Measurements from ENCODE around the gene CDK13. TPM values are rescaled to one million over a fixed set of nuclear protein-coding genes. Genes with fewer than 3 reads are reported as not detected.

The CDK13 gene
- total RNA-seq, 2 experiments from 2014 or later: 135 to 138 TPM

DNA sequence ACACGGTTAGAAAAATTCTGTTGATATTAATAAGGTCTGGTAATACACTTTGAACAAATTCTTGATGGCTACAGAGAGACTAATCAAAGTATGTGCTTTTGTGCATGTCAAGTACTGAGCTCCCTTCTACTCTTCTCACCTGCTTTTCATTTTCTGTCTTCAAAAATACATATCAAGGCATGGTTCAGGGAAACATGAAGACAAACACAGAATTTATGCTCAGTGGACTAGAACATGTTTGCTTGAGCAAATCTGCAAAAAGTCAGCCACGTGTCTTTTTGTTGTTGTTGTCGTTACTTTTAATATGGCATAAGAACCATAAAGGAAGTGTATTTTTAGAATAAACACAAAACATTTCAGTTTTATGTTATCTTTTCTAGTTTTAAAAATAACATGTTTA is 21.9 kb downstream of the CDK13 start:
- Mint-ChIP-seq H3K36me3 (ENCODE audit: low read depth) (peaks cover 7% of the 10 kb centered on the region), H3K9me3 (no peaks in the 10 kb centered on the region), H3K27ac (peak overlapping the region; percentile 26), H3K4me1 (ENCODE audit: low read depth) (peaks cover 75% of the 10 kb centered on the region), H3K4me3 (peak overlapping the region; percentile 23), H3K27me3 (no peaks in the 10 kb centered on the region)
- no peak for DNase-seq
- Histone ChIP-seq H3K27ac (ENCODE audit: low read depth in 1 of 2, low read length in 2 of 2) (no peak overlapping the region), H3K9me3 (ENCODE audit: control insufficient read depth in 1 of 2, insufficient read depth in 1 of 2, low read length in 2 of 2) (no peaks in the 10 kb centered on the region), H3K4me1 (ENCODE audit: insufficient read depth, low read length) (peaks cover 43% of the 10 kb centered on the region), H3K4me3 (ENCODE audit: low read length) (no peak overlapping the region), H3K27me3 (ENCODE audit: control insufficient read depth in 1 of 2, insufficient read depth in 2 of 2, low read length in 2 of 2) (no peaks in the 10 kb centered on the region), H3K36me3 (ENCODE audit: insufficient read depth, low read length) (peaks cover 2% of the 10 kb centered on the region)
- ChIA-PET CTCF (interaction anchor here (1.5 kb wide), 1 partner anchor 16 kb away, joined by 3 read pairs; no protein-coding TSS in a partner anchor), POLR2A (interaction anchor here (0.6 to 2.0 kb wide), 3 partner anchors 13 to 21 kb away, joined by 3 to 6 read pairs (median 5); partner anchors contain the start of gene CDK13)
- intact Hi-C loops (cut with DNase I, micrococcal nuclease): loop anchor here (1.0 to 2.0 kb wide), 2 partner anchors 15 to 35 kb away; no protein-coding TSS in a partner anchor
- no peak for ATAC-seq (ENCODE audit: poor library complexity)
- TF ChIP-seq, protein P1, sequence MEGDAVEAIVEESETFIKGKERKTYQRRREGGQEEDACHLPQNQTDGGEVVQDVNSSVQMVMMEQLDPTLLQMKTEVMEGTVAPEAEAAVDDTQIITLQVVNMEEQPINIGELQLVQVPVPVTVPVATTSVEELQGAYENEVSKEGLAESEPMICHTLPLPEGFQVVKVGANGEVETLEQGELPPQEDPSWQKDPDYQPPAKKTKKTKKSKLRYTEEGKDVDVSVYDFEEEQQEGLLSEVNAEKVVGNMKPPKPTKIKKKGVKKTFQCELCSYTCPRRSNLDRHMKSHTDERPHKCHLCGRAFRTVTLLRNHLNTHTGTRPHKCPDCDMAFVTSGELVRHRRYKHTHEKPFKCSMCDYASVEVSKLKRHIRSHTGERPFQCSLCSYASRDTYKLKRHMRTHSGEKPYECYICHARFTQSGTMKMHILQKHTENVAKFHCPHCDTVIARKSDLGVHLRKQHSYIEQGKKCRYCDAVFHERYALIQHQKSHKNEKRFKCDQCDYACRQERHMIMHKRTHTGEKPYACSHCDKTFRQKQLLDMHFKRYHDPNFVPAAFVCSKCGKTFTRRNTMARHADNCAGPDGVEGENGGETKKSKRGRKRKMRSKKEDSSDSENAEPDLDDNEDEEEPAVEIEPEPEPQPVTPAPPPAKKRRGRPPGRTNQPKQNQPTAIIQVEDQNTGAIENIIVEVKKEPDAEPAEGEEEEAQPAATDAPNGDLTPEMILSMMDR (IDR thresholded peaks at IDR 0.05): no peak

DNA sequence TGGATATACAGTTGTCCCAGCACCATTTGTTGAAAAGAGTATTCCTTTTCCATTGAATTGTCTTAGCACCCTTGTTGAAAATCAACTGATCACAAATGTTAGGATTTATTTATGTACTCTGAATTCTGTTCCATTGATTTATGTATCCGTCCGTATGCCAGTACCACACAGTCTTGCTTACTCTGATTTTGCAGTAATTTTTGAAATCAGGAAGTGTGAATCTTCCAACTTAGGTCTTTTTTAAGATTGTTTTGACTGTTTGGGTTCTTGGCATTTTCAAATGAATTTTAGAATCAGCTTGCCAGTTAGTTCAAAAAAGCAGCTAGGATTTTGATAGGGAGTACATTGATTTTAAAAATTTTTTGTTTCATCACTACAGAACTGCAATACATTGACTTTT is 23.7 kb downstream of the CDK13 start:
- ChIA-PET POLR2A (interaction anchor here (0.9 to 2.0 kb wide), 2 partner anchors 23 kb away, joined by 3 to 6 read pairs; partner anchors contain the start of gene CDK13), CTCF (no interaction called here)
- Histone ChIP-seq H3K4me3 (ENCODE audit: low read length) (no peak overlapping the region), H3K27ac (ENCODE audit: low read depth in 1 of 2, low read length in 2 of 2) (no peak overlapping the region), H3K9me3 (ENCODE audit: control insufficient read depth in 1 of 2, insufficient read depth in 1 of 2, low read length in 2 of 2) (no peaks in the 10 kb centered on the region), H3K36me3 (ENCODE audit: insufficient read depth, low read length) (no peaks in the 10 kb centered on the region), H3K27me3 (ENCODE audit: control insufficient read depth in 1 of 2, insufficient read depth in 2 of 2, low read length in 2 of 2) (no peaks in the 10 kb centered on the region), H3K4me1 (ENCODE audit: insufficient read depth, low read length) (peaks cover 45% of the 10 kb centered on the region)
- H3K4me3 Mint-ChIP-seq: peak overlapping the region; percentile 9
- H3K27me3 Mint-ChIP-seq: no peaks in the 10 kb centered on the region
- peak overlapping the region; percentile 38 for H3K27ac Mint-ChIP-seq
- no peak for DNase-seq
- H3K9me3 Mint-ChIP-seq: no peaks in the 10 kb centered on the region
- TF ChIP-seq, protein P1 (IDR thresholded peaks at IDR 0.05): no peak
- ATAC-seq (ENCODE audit: poor library complexity): no peak
- intact Hi-C loops (cut with DNase I, micrococcal nuclease): loop anchor here in 1 of 2 experiments (2.0 kb wide), 1 partner anchor 13 kb away; no protein-coding TSS in a partner anchor
- no peaks in the 10 kb centered on the region for H3K36me3 Mint-ChIP-seq (ENCODE audit: low read depth)
- peaks cover 56% of the 10 kb centered on the region for H3K4me1 Mint-ChIP-seq (ENCODE audit: low read depth)

DNA sequence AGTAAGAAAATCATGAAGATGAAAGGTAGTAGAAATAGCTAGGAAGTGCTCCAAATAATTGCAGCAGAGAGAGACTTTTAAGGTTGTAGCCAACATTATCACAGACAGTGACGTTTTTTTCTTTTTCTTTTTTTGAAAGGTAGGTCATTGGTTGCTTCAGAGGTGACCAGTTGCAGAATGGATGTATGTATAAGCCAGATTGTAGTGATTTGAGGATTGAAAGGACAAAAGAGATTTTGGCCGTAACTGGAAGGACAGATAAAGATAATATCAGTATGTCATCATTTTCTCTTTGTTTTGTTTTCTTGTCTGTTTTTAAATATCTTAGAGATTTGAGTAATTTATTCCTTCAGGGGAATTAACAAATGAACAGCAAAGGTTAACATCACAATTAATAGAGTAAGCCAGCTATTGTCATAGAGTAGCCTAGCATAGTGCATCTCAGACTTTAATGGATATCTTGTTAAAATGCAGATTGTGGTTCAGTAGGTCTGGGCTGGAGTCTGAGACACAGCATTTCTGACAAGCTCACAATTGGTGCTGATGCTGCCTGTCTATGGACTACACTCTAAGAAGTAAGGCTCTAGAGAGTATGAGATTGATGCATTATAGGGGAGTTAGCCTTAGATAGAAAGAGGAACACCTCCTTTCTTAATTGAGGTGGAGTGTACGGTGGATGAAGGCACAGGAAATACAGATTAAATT is 28.3 kb downstream of the CDK13 start:
- H3K4me1 Mint-ChIP-seq (ENCODE audit: low read depth): peaks cover 15% of the 10 kb centered on the region
- no peak overlapping the region for H3K4me3 Mint-ChIP-seq
- no peaks in the 10 kb centered on the region for H3K27me3 Mint-ChIP-seq
- H3K4me1 ChIP-seq (ENCODE audit: insufficient read depth, low read length): peaks cover 32% of the 10 kb centered on the region
- CTCF ChIA-PET: interaction anchor here (0.9 to 2.0 kb wide), 4 partner anchors 14 to 74 kb away, joined by 3 to 6 read pairs (median 4); no protein-coding TSS in a partner anchor
- H3K9me3 Mint-ChIP-seq: no peaks in the 10 kb centered on the region
- H3K27me3 ChIP-seq (ENCODE audit: control insufficient read depth in 1 of 2, insufficient read depth in 2 of 2, low read length in 2 of 2): no peaks in the 10 kb centered on the region
- no peak overlapping the region for H3K27ac Mint-ChIP-seq
- ATAC-seq (ENCODE audit: poor library complexity) (peak; percentile 39), DNase-seq (peak in 2 of 14 experiments; percentile 7 to 13)
- peak overlapping the region in 1 of 2 donors; percentile 3 for H3K27ac ChIP-seq (ENCODE audit: low read depth in 1 of 2, low read length in 2 of 2)
- intact Hi-C loops (cut with DNase I, micrococcal nuclease): loop anchor here in 1 of 2 experiments (2.0 kb wide), 1 partner anchor 26 kb away; no protein-coding TSS in a partner anchor
- H3K9me3 ChIP-seq (ENCODE audit: control insufficient read depth in 1 of 2, insufficient read depth in 1 of 2, low read length in 2 of 2): no peaks in the 10 kb centered on the region
- no peaks in the 10 kb centered on the region for H3K36me3 ChIP-seq (ENCODE audit: insufficient read depth, low read length)
- H3K36me3 Mint-ChIP-seq (ENCODE audit: low read depth): no peaks in the 10 kb centered on the region
- TF ChIP-seq, protein P1 (IDR thresholded peaks at IDR 0.05): no peak
- H3K4me3 ChIP-seq (ENCODE audit: low read length): no peak overlapping the region
- POLR2A ChIA-PET: interaction anchor here (0.8 to 2.5 kb wide), 6 partner anchors 10 to 412 kb away, joined by 3 to 48 read pairs (median 5); partner anchors contain the start of gene CDK13
